Measurements from ENCODE around the gene CDKN2B-AS1.
A peak's percentile ranks its signal among the peaks of the same experiment; 100 is the strongest.

CDKN2B-AS1 gene

GRCh38 chr9:22143799-22144625, 149.4 kb downstream of the CDKN2B-AS1 start:
- no peak for DNase-seq
- intact Hi-C loops (cut with DNase I) = no loop called here

GRCh38 chr9:22146604-22147003, 152.0 kb downstream of the CDKN2B-AS1 start:
- intact Hi-C loops (cut with DNase I) = no loop called here
- no peak for DNase-seq

- intact Hi-C loops (cut with DNase I) = no loop called here
- no peak for DNase-seq
Observed at GRCh38 chr9:22147813-22148527, 153.4 kb downstream of the CDKN2B-AS1 start.

- DNase-seq = no peak
- intact Hi-C loops (cut with DNase I) = no loop called here
Observed at GRCh38 chr9:22148528-22148875, 153.9 kb downstream of the CDKN2B-AS1 start.

- intact Hi-C loops (cut with DNase I) = no loop called here
- no peak for DNase-seq
Observed at GRCh38 chr9:22148876-22149637, 154.5 kb downstream of the CDKN2B-AS1 start.

- intact Hi-C loops (cut with DNase I) = no loop called here
- DNase-seq = peak in 1 of 10 donors; percentile 71
Observed at GRCh38 chr9:22154064-22154463, 159.5 kb downstream of the CDKN2B-AS1 start.

GRCh38 chr9:22156586-22156985, 162.0 kb downstream of the CDKN2B-AS1 start:
- DNase-seq = no peak
- intact Hi-C loops (cut with DNase I) = no loop called here

- intact Hi-C loops (cut with DNase I) = no loop called here
- DNase-seq = no peak
Observed at GRCh38 chr9:22157276-22157675, 162.7 kb downstream of the CDKN2B-AS1 start.

- no peak for DNase-seq
- intact Hi-C loops (cut with DNase I) = no loop called here
Observed at GRCh38 chr9:22157828-22158227, 163.2 kb downstream of the CDKN2B-AS1 start.

- DNase-seq = no peak
- intact Hi-C loops (cut with DNase I) = no loop called here
Observed at GRCh38 chr9:22158271-22158670, 163.7 kb downstream of the CDKN2B-AS1 start.

- intact Hi-C loops (cut with DNase I) = no loop called here
- peak in 3 of 10 donors; percentile 21 to 77 (median 22) for DNase-seq
Observed at GRCh38 chr9:22158927-22159346, 164.3 kb downstream of the CDKN2B-AS1 start.

GRCh38 chr9:22159586-22159985, 165.0 kb downstream of the CDKN2B-AS1 start:
- intact Hi-C loops (cut with DNase I) = no loop called here
- no peak for DNase-seq

- DNase-seq = no peak
- intact Hi-C loops (cut with DNase I) = no loop called here
Observed at GRCh38 chr9:22160221-22160620, 165.6 kb downstream of the CDKN2B-AS1 start.

GRCh38 chr9:22165144-22165543, 170.6 kb downstream of the CDKN2B-AS1 start:
- intact Hi-C loops (cut with DNase I) = no loop called here
- no peak for DNase-seq

GRCh38 chr9:22169243-22169642, 174.7 kb downstream of the CDKN2B-AS1 start:
- intact Hi-C loops (cut with DNase I) = no loop called here
- DNase-seq = no peak

GRCh38 chr9:22169727-22170503, 175.3 kb downstream of the CDKN2B-AS1 start:
- DNase-seq = no peak
- intact Hi-C loops (cut with DNase I) = no loop called here

Data from posterior cingulate gyrus (tissue), 11 donors.